MG63 (cell line): ENCODE measurements around the gene ZNHIT2. TPM values are rescaled to one million over a fixed set of nuclear protein-coding genes. Genes with fewer than 3 reads are reported as not detected.

Source experiments
- DNase-seq: peaks from one replicate; pipeline ENCODE4 v3.0.0-alpha.2; 2020
- H3K27me3 ChIP-seq: fragments of 250-450 bp; sonication (Bioruptor Pico); 2 replicates; pipeline ENCODE4 v1.5.1; 2020; ENCODE audit warnings: mild to moderate bottlenecking, moderate library complexity
- H3K36me3 ChIP-seq: fragments of 250-450 bp; sonication (Bioruptor Pico); 2 replicates; pipeline ENCODE4 v1.5.1; 2020; ENCODE audit warnings: mild to moderate bottlenecking, moderate library complexity
- H3K4me3 ChIP-seq: fragments of 250-450 bp; sonication (Bioruptor Pico); 2 replicates; pipeline ENCODE4 v1.5.1; 2020; ENCODE audit warnings: mild to moderate bottlenecking, moderate library complexity
- H3K9me3 ChIP-seq: fragments of 250-450 bp; sonication (Bioruptor Pico); 2 replicates; pipeline ENCODE4 v1.5.1; 2020; ENCODE audit warnings: mild to moderate bottlenecking, moderate library complexity
- total RNA-seq: library from RNA; depleted of rRNA; stranded (reverse); fragments of >200 nt; shearing (Covaris generic); gene quantifications from 2 replicates; pipeline ENCODE4 v1.2.3, GENCODE V29; 2014; ENCODE audit warnings: low replicate concordance

The ZNHIT2 gene
- total RNA-seq, 1 experiment from 2014 or later, result 12.0 TPM

- DNase-seq, result no peak
- Histone ChIP-seq H3K27me3 (peaks cover 13% of the 10 kb centered on the region), H3K9me3 (no peaks in the 10 kb centered on the region; the same call in 1 of the 2 replicates), H3K36me3 (no peaks in the 10 kb centered on the region), H3K4me3 (no peak overlapping the region)
These were observed 24.5 kb upstream of the ZNHIT2 start for GRCh38 chr11:65141896-65142494.

DNA sequence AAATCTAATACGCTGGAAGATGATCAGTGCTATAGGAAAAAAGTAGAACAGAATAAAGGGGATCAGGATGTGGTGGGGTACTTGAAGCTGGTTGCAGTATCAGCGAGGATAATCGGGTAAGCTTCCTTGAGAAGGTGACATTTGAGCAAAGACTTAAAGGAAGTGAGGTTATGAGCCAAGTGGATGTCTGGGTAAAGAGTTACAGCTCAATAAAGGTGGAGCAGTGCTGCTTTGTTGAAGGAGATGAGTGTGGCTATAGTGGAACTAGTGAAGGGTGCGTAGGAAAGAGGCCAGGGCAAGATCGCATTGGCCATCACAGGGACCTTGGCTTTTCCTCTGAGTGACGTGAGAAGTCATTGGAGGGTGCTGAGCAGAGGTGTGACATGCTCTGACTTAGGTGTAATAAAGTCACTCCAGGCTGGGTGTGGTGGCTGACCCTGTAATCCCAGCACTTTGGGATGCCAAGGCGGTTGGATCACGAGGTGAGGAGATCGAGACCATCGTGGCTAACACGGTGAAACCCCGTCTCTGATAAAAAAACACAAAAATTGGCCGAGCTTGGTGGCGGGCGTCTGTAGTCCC is 19.1 kb upstream of the ZNHIT2 start:
- Histone ChIP-seq H3K36me3 (peaks cover 27% of the 10 kb centered on the region), H3K9me3 (no peaks in the 10 kb centered on the region; the same call in 1 of the 2 replicates), H3K4me3 (no peak overlapping the region), H3K27me3 (peaks cover 13% of the 10 kb centered on the region)
- DNase-seq, result no peak

DNA sequence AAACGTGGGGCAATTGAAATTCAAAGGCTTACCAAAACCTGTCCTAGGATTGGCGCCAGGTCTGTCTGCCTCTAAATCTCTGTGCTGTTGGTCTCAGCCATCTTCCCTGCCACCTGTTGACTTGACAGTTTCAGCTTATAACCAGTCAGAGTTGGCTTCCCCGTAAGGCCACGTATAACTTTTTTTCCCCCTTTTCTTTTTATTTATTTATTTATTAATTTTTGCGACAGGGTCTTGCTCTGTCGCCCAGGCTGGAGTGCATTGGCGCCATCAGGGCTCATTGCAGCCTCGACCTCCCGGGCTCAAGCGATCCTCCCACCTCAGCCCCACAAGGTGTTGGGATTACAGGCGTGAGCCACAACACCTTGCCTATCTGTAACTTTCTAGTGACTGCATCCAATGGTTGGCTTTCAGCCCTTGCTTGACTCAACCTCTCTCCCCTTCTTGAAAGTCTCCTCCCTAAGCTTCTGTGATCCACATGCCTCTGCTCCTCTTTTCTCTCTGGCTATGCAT is 18.2 kb upstream of the ZNHIT2 start:
- DNase-seq, result no peak
- Histone ChIP-seq H3K27me3 (peaks cover 8% of the 10 kb centered on the region), H3K4me3 (peak overlapping the region; percentile 97), H3K36me3 (peaks cover 34% of the 10 kb centered on the region), H3K9me3 (no peaks in the 10 kb centered on the region; the same call in 1 of the 2 replicates)

- peak; percentile 94 for DNase-seq
- Histone ChIP-seq H3K4me3 (peak overlapping the region; percentile 97), H3K36me3 (peaks cover 35% of the 10 kb centered on the region), H3K9me3 (no peaks in the 10 kb centered on the region; the same call in 1 of the 2 replicates), H3K27me3 (peaks cover 2% of the 10 kb centered on the region)
These were observed 17.6 kb upstream of the ZNHIT2 start for GRCh38 chr11:65134952-65135632.

DNA sequence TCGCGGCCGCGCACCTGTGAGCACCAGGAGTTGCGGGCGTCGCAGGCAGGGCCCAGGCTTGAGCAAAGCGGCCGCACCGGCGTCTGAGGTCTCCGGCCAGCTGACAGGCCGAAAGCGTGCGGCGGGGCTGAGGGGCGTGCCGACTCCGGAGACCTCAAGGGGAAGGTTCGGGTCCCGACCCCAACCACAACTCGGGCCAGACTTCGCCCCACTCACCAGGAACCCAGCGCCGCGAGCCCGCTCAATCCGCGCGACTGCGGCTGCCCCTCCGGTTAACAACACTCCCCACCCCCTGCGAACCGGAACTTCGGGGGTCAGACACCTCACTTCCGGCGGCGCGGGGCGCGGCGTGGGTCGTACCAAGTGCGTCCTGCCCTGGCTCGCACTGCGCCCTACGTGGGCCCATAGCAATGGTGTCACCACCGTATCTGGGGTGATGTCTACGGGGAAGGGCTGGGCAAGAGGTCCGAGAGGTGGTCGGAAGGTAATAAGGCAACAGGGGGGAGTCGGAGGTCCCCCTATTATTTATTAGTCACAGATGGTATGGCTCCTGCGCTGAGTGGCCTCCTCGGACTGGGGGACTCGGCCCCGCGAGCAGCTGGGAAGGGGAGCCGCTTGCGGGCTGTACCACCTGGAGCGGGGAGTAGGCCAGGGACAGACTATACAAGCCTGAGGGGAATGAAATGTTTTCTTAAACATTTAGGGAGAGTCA is 16.9 kb upstream of the ZNHIT2 start, which contains the start of gene SYVN1:
Gene SYVN1 (minus strand): TSS at position 280 of the 712 bp plus-strand sequence. CDS start 918 bp downstream, outside the sequence.
- Histone ChIP-seq H3K4me3 (peak within 1 kb of the TSS; percentile 97), H3K27me3 (no peaks in the 10 kb centered on the region; the same call in 1 of the 2 replicates), H3K9me3 (no peaks in the 10 kb centered on the region; the same call in 1 of the 2 replicates), H3K36me3 (peaks cover 36% of the 10 kb centered on the region)
- DNase-seq, result peak; percentile 90

DNA sequence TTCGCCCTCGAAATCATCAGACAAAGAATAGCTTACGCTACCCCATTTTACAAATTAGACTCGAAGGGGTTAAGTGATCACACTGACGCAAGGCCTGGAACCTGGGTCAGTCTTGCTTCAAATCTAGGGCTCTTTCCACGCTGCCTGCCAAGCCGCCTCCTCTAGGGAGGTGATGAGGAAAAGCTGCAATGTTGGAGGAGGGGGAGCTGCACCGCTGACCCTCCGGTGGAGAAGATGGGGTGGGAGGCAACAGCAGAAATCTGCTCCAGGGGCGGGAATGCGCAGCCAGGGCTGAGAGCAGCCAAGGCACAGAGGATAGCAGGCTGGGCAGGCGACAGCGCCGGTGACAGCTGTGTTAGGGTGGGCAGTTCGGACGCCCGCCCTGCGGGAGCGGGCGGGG is 16.2 kb upstream of the ZNHIT2 start:
- Histone ChIP-seq H3K27me3 (no peaks in the 10 kb centered on the region; the same call in 1 of the 2 replicates), H3K36me3 (peaks cover 39% of the 10 kb centered on the region), H3K4me3 (peak overlapping the region; percentile 97), H3K9me3 (no peaks in the 10 kb centered on the region; the same call in 1 of the 2 replicates)
- DNase-seq, result no peak

DNA sequence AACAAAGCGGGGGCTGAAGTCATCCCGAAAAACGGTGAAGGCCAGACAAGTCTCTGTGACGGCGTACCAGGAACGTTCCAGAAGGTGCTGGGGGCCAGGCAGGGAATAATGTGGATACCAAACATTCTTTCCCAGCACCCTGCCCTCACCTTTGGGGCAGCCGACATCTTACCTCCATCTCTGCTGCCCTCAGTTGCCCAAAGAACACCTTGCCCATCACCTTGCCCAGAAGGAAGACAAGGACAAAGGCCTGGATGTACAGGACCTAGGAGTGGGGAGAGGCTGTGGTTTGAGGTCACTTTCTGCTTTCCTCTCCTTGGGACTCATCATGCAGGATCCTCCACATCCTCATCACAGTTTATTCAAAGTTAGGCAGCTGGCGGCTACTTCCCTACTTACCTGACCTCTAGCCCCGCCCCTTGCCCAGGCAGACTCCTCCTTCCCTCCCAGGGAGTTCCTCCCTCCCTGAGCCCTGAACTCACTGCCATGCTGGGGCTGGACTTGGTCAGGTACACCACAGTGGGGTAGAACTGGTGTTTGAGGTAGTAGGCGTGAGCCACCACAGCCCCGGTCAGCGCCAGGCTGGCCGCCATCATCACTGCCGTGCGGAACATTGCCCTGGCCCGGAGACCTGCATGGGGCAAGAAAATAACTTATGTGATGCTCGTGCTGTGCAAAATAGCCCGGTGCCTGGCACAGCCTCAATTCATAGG is 15.6 kb upstream of the ZNHIT2 start:
- H3K36me3 ChIP-seq, result peaks cover 43% of the 10 kb centered on the region

GRCh38 chr11:65132238-65132987 is 14.9 kb upstream of the ZNHIT2 start:
- Histone ChIP-seq H3K27me3 (no peaks in the 10 kb centered on the region), H3K36me3 (peaks cover 43% of the 10 kb centered on the region), H3K4me3 (no peak overlapping the region), H3K9me3 (no peaks in the 10 kb centered on the region)
- no peak for DNase-seq

More for the DNA sequence above, 15.6 kb upstream of the ZNHIT2 start:
- Histone ChIP-seq H3K27me3 (no peaks in the 10 kb centered on the region), H3K9me3 (no peaks in the 10 kb centered on the region), H3K4me3 (peak overlapping the region; percentile 97)
- no peak for DNase-seq

- Histone ChIP-seq H3K9me3 (no peaks in the 10 kb centered on the region), H3K36me3 (peaks cover 48% of the 10 kb centered on the region), H3K27me3 (no peaks in the 10 kb centered on the region), H3K4me3 (no peak overlapping the region)
- no peak for DNase-seq
These were observed 14.4 kb upstream of the ZNHIT2 start for GRCh38 chr11:65131895-65132237.

- peaks cover 49% of the 10 kb centered on the region for H3K36me3 ChIP-seq
These were observed 13.9 kb upstream of the ZNHIT2 start for GRCh38 chr11:65131417-65131776.

DNA sequence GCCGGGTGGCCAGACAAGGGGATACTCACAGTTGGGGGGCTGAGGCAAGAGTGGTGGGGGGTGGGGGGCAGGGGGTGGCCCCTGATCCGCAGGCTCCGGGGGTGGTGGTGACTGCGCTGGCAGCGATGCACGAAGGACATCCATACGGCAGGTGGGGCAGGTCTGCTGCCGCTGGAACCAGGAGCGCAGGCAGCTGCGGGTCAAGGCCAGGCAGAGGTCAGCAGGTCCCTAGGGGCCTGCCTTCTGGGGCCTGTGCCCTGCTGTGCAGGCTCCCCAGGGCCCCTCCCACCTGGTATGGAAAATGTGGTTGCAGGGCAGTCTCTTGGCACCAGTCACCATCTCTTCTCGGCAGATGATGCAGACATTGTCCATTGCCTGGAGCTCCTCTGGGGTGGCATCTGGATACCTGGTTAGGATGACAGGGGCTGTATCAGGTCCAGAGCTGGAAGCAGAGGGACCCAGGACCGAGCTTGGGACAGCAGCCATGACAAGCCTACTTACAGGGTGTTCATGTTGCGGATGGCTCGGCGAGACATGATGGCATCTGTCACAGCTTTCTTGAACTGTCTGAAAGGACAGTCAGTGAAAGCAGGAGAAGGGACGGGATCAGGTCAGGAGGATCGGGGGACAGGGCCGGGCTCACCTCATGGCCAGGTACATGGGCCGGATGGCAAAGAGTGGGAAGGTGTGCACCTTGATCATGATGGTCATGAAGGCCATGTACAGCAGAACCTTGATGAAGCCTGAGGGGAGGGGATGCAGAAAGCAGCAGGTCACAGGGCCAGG is 13.3 kb upstream of the ZNHIT2 start:
- H3K27me3 ChIP-seq, result no peaks in the 10 kb centered on the region
- H3K36me3 ChIP-seq, result peaks cover 49% of the 10 kb centered on the region
- no peaks in the 10 kb centered on the region for H3K9me3 ChIP-seq
- H3K4me3 ChIP-seq, result no peak overlapping the region
- no peak for DNase-seq

More at GRCh38 chr11:65131417-65131776, 13.9 kb upstream of the ZNHIT2 start:
- no peak for DNase-seq
- Histone ChIP-seq H3K9me3 (no peaks in the 10 kb centered on the region), H3K4me3 (no peak overlapping the region), H3K27me3 (no peaks in the 10 kb centered on the region)

DNA sequence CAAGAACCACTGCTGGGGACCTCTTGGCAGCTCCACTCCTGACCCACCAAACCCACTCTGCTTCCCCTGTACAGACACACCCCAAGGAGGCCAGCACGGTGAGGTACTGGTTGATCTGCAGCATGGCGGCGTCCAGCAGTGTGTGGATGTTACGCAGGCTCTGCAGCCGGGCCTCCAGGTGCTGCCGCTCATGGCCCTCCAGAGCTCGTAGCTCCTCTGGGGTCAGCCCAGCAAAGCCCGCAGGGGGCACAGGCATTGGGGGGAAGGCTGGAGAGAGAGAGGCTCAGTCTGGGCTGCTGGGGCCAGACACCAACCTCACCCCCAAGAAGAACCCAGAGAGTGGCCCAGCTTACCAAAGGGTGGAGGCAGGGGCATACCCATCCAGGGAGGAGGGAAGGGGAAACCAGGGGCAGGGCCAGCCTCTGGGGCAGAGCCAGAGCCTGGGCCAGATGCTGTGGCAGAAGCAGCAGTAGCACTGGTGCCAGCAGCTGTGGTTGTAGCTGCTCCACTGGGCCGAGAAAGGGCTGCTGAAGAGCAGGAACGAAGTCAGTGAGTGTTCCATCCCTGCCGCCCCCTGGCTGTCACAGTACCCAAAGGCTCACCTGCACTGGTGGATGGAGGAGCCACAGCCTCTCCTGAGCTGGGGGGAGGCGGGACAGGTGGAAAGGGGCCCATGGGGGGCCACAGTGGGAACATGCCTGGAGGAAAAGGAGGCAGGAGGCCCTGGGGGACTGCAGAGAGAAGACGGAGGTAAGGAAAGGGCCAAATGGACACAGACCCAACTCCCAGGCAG is 12.3 kb upstream of the ZNHIT2 start:
- no peak overlapping the region for H3K4me3 ChIP-seq
- H3K36me3 ChIP-seq, result peaks cover 50% of the 10 kb centered on the region
- DNase-seq, result no peak
- no peaks in the 10 kb centered on the region for H3K27me3 ChIP-seq
- H3K9me3 ChIP-seq, result no peaks in the 10 kb centered on the region

- Histone ChIP-seq H3K36me3 (peaks cover 52% of the 10 kb centered on the region), H3K4me3 (no peak overlapping the region), H3K27me3 (no peaks in the 10 kb centered on the region), H3K9me3 (no peaks in the 10 kb centered on the region)
- no peak for DNase-seq
These were observed 11.0 kb upstream of the ZNHIT2 start for GRCh38 chr11:65128182-65129145.
